Prostate gland (tissue), 2 donors: ENCODE data around the gene TDRD1.

ENCODE experiments used
- CTCF ChIP-seq, 4 experiments: fragments of 200-600 bp in 2 of 4; fragments of 450-650 bp in 2 of 4; sonication (generic) in 2 of 4; IDR thresholded peaks; 1 replicate in 3 of 4; 2 replicates in 1 of 4; pipeline ENCODE4 v1.5.1; 2016 to 2019; ENCODE audit warnings: antibody characterized with exemption in 4 of 4, mild to moderate bottlenecking in 2 of 4, moderate library complexity in 2 of 4
- POLR2A ChIP-seq: fragments of 450-650 bp; IDR thresholded peaks from one replicate; pipeline ENCODE4 v1.6.1; 2016; ENCODE audit warnings: antibody characterized with exemption, mild to moderate bottlenecking
- POLR2AphosphoS5 ChIP-seq: sonication (generic); formaldehyde crosslinking; IDR thresholded peaks from one replicate; pipeline ENCODE4 v1.6.1; 2017; ENCODE audit warnings: antibody characterized with exemption

GRCh38 chr10:114176511-114176910 is 2.6 kb upstream of the TDRD1 start:
- TF ChIP-seq CTCF (IDR thresholded peaks at IDR 0.05) (no peak), POLR2A (no peak), POLR2AphosphoS5 (no peak)
